ENCODE results near the gene CREB5. TPM values are rescaled to one million over a fixed set of nuclear protein-coding genes. Genes with fewer than 3 reads are reported as not detected.

The CREB5 gene
- total RNA-seq, 4 donors from 2014 or later, result 6.6 to 18.6 (median 12.6) TPM

DNA sequence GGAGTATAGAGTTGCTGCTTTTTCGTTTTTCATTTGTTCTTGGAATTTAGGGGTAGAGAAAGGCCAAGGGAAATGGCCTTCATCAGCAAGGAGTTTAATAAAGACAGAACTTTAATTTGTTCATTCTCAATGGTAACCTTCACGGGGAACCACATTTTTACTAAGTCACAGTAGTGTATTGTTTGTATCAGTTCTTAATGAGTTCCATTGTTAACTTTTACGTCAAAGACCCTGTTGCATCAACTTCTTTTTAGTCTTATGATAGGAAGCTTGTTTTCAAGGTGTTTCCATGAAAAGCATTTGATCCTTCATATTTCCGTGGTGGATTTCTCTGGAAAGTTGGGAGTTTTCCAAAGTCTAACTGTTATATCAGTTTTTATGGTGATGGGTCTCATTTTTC, 169.9 kb downstream of the CREB5 start:
- Histone ChIP-seq H3K9me3 (no peaks in the 10 kb centered on the region), H3K27me3 (no peaks in the 10 kb centered on the region), H3K4me1 (peaks cover 0 to 4% (median 0%) of the 10 kb centered on the region in 4 donors), H3K36me3 (no peaks in the 10 kb centered on the region), H3K4me3 (no peak overlapping the region), H3K27ac (replicated peaks in 1 of 4) (no peak overlapping the region)
- DNase-seq (ENCODE audit: extremely low spot score), result no peak
- TF ChIP-seq POLR2A (IDR thresholded peaks at IDR 0.05; ENCODE audit: low read depth) (no peak), POLR2AphosphoS5 (IDR thresholded peaks at IDR 0.05) (no peak), EP300 (IDR thresholded peaks at IDR 0.05) (no peak)
- TF ChIP-seq, protein P1, sequence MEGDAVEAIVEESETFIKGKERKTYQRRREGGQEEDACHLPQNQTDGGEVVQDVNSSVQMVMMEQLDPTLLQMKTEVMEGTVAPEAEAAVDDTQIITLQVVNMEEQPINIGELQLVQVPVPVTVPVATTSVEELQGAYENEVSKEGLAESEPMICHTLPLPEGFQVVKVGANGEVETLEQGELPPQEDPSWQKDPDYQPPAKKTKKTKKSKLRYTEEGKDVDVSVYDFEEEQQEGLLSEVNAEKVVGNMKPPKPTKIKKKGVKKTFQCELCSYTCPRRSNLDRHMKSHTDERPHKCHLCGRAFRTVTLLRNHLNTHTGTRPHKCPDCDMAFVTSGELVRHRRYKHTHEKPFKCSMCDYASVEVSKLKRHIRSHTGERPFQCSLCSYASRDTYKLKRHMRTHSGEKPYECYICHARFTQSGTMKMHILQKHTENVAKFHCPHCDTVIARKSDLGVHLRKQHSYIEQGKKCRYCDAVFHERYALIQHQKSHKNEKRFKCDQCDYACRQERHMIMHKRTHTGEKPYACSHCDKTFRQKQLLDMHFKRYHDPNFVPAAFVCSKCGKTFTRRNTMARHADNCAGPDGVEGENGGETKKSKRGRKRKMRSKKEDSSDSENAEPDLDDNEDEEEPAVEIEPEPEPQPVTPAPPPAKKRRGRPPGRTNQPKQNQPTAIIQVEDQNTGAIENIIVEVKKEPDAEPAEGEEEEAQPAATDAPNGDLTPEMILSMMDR (IDR thresholded peaks at IDR 0.05), result no peak
- 89% methylated on average over 4 of the region's 4 CpGs for WGBS
- intact Hi-C loops (cut with DNase I), result no loop called here

DNA sequence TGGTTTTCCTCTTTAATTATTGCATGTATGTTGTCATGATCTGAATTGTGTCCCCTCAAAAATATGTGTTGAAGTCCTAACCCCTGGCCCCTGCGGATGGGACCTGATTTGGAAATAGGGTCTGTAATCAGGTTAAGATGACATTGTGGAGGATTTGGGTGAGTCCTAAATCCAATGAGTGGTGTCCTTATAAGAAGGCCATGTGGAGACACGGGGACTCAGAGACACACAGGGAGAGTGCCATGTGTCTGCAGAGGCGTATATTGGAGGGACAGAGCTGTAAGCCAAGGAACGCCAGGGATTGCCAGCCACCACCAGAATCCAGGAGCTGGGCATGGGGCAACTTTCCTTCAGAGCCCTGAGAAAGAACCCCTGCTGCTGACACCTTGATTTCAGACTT, 171.9 kb downstream of the CREB5 start:
- Histone ChIP-seq H3K4me3 (no peak overlapping the region), H3K4me1 (peaks cover 0 to 4% (median 0%) of the 10 kb centered on the region in 4 donors), H3K36me3 (no peaks in the 10 kb centered on the region), H3K9me3 (no peaks in the 10 kb centered on the region), H3K27ac (replicated peaks in 1 of 4) (no peak overlapping the region), H3K27me3 (no peaks in the 10 kb centered on the region)
- intact Hi-C loops (cut with DNase I), result no loop called here
- WGBS, result 92% methylated on average over 4 of the region's 4 CpGs
- no peak for DNase-seq (ENCODE audit: extremely low spot score)
- TF ChIP-seq, protein P1 (IDR thresholded peaks at IDR 0.05), result no peak
- TF ChIP-seq POLR2AphosphoS5 (IDR thresholded peaks at IDR 0.05) (no peak), POLR2A (IDR thresholded peaks at IDR 0.05; ENCODE audit: low read depth) (no peak), EP300 (IDR thresholded peaks at IDR 0.05) (no peak)

DNA sequence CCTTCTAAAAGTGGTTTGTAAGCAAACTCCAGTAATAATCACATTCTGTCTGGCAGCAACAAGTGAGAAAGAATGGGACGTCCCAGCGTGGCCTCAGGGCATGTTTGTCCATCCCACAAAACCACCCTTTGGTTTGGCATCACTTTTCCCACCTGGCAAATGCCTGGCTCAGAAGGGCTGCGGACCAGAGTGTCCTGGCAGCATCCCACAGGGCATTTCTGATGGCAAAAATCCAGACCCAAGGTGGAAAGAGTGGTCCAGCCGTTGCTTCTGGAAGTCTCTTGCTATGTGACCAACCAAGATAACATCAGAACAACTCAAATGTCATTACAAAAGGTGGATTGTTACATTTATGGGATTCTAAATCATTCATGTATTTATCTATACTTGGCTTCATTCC, 174.4 kb downstream of the CREB5 start:
- TF ChIP-seq EP300 (IDR thresholded peaks at IDR 0.05) (no peak), POLR2A (IDR thresholded peaks at IDR 0.05; ENCODE audit: low read depth) (no peak), POLR2AphosphoS5 (IDR thresholded peaks at IDR 0.05) (no peak)
- TF ChIP-seq, protein P1 (IDR thresholded peaks at IDR 0.05), result no peak
- 62% methylated on average over 4 of the region's 4 CpGs for WGBS
- Histone ChIP-seq H3K4me3 (no peak overlapping the region), H3K36me3 (no peaks in the 10 kb centered on the region), H3K9me3 (no peaks in the 10 kb centered on the region), H3K27ac (replicated peaks in 1 of 4) (no peak overlapping the region), H3K4me1 (peaks cover 0 to 4% (median 0%) of the 10 kb centered on the region in 4 donors), H3K27me3 (no peaks in the 10 kb centered on the region)
- no peak for DNase-seq (ENCODE audit: extremely low spot score)
- intact Hi-C loops (cut with DNase I), result no loop called here

DNA sequence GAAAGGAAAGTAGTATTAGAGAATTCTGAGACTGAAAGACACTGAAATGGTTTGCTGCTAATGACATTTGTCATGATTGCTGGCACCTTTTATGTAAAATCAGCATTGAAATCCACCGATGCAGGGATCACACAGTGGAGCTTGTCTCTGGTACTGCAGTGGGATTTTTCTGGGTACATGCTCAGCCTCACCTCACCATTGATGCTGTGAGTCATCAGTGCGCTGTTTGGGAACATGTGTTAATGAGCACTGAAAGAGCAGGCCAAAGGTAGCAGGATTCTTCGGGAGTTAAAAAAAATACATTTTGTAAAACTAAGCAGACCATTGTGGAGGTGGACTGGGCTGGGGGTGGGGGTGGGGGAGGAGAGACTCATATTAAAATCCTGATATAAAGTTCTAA, 174.9 kb downstream of the CREB5 start:
- H3K36me3 ChIP-seq, result no peaks in the 10 kb centered on the region
- H3K4me3 ChIP-seq, result no peak overlapping the region
- no peak overlapping the region for H3K27ac ChIP-seq (replicated peaks in 1 of 4)
- WGBS, result 67% methylated on average over 3 of the region's 3 CpGs
- H3K9me3 ChIP-seq, result no peaks in the 10 kb centered on the region
- intact Hi-C loops (cut with DNase I), result no loop called here
- DNase-seq (ENCODE audit: extremely low spot score), result no peak
- TF ChIP-seq POLR2A (IDR thresholded peaks at IDR 0.05; ENCODE audit: low read depth) (no peak), EP300 (IDR thresholded peaks at IDR 0.05) (no peak), POLR2AphosphoS5 (IDR thresholded peaks at IDR 0.05) (no peak)
- TF ChIP-seq, protein P1 (IDR thresholded peaks at IDR 0.05), result no peak
- peaks cover 0 to 4% (median 0%) of the 10 kb centered on the region in 4 donors for H3K4me1 ChIP-seq
- no peaks in the 10 kb centered on the region for H3K27me3 ChIP-seq

DNA sequence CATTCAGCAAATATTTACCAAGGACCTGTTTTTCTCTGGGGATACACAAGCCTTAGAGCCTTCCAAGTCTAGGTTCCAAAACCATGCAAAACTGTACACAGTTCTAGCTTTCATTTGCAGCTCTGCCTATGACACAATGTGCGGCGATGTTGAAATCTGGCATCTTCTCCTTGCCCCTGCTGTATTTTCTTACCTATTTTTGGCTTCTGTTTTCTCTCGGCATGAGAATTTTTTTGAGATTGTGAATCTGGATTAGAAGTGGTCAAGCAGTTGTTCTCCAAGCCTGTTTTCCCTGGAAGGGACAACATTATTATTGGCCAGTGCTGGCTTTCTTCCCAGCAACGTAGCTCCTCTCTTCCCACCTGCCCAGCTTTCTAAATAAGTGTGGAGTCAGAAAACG, 176.3 kb downstream of the CREB5 start:
- no peak overlapping the region for H3K27ac ChIP-seq (replicated peaks in 1 of 4)
- intact Hi-C loops (cut with DNase I), result no loop called here
- no peak overlapping the region for H3K4me3 ChIP-seq
- TF ChIP-seq POLR2A (IDR thresholded peaks at IDR 0.05; ENCODE audit: low read depth) (no peak), POLR2AphosphoS5 (IDR thresholded peaks at IDR 0.05) (no peak), EP300 (IDR thresholded peaks at IDR 0.05) (no peak)
- TF ChIP-seq, protein P1 (IDR thresholded peaks at IDR 0.05), result no peak
- H3K36me3 ChIP-seq, result no peaks in the 10 kb centered on the region
- H3K9me3 ChIP-seq, result no peaks in the 10 kb centered on the region
- DNase-seq (ENCODE audit: extremely low spot score), result no peak
- 80% methylated on average over 5 of the region's 5 CpGs for WGBS
- H3K4me1 ChIP-seq, result peaks cover 0 to 4% (median 0%) of the 10 kb centered on the region in 4 donors
- no peaks in the 10 kb centered on the region for H3K27me3 ChIP-seq

Data from esophagus muscularis mucosa (tissue), 4 donors.